Measurements from ENCODE around the gene KCNF1.

- TF ChIP-seq CTCF (IDR thresholded peaks at IDR 0.05; ENCODE audit: low read length) (no peak), EZH2phosphoT487 (IDR thresholded peaks at IDR 0.05; ENCODE audit: low read length) (no peak), EZH2 (optimal IDR thresholded peaks at IDR 0.05; ENCODE audit: low read depth, low read length) (no peak)
Measured at GRCh38 chr2:10863047-10863446, 48.7 kb upstream of the KCNF1 start.
